HG03439 (cell line): ENCODE results near the gene KIF16B.
A peak's percentile ranks its signal among the peaks of the same experiment; 100 is the strongest.
"Not testable (repeated sequence)": the region's sequence is repeated elsewhere in the genome, so short reads cannot be mapped to it uniquely, and the experiment has no call there.

ENCODE experiments used
- ATAC-seq: cut with Tn5 transposase; IDR thresholded peaks from one replicate; pipeline ENCODE4 v1.9.1; 2021; ENCODE audit warnings: mild to moderate bottlenecking, moderate library complexity; ENCODE audit not compliant: unreplicated experiment

The KIF16B gene

GRCh38 chr20:16590041-16590633 lies 16.9 kb upstream of the KIF16B start:
- ATAC-seq = no peak

GRCh38 chr20:16589623-16590022 lies 16.4 kb upstream of the KIF16B start:
- no peak for ATAC-seq

GRCh38 chr20:16588241-16588640 lies 15.0 kb upstream of the KIF16B start:
- ATAC-seq = no peak

GRCh38 chr20:16587066-16587465 lies 13.8 kb upstream of the KIF16B start:
- no peak for ATAC-seq

GRCh38 chr20:16583474-16583873 lies 10.2 kb upstream of the KIF16B start:
- ATAC-seq = no peak

GRCh38 chr20:16581241-16581640 lies 8.0 kb upstream of the KIF16B start:
- no peak for ATAC-seq

- no peak for ATAC-seq
Measured at GRCh38 chr20:16580620-16581019, 7.4 kb upstream of the KIF16B start.

- ATAC-seq = no peak
Measured at GRCh38 chr20:16580147-16580546, 6.9 kb upstream of the KIF16B start.

- no peak for ATAC-seq
Measured at GRCh38 chr20:16576219-16576618, 3.0 kb upstream of the KIF16B start.

- no peak for ATAC-seq
Measured at GRCh38 chr20:16575390-16576140, 2.3 kb upstream of the KIF16B start.

GRCh38 chr20:16574656-16575355 lies 1.6 kb upstream of the KIF16B start:
- peak; percentile 53 for ATAC-seq

- ATAC-seq = no peak
Measured at GRCh38 chr20:16571333-16571732, 1.9 kb downstream of the KIF16B start.

- no peak for ATAC-seq
Measured at GRCh38 chr20:16569246-16570153, 3.7 kb downstream of the KIF16B start.

GRCh38 chr20:16566080-16566479 lies 7.2 kb downstream of the KIF16B start:
- ATAC-seq = no peak

- ATAC-seq = not testable (repeated sequence)
Measured at GRCh38 chr20:16564079-16564478, 9.2 kb downstream of the KIF16B start.

GRCh38 chr20:16563066-16563806 lies 10.0 kb downstream of the KIF16B start:
- ATAC-seq = no peak

- ATAC-seq = no peak
Measured at GRCh38 chr20:16562259-16562658, 11.0 kb downstream of the KIF16B start.

GRCh38 chr20:16560661-16561060 lies 12.6 kb downstream of the KIF16B start:
- no peak for ATAC-seq

GRCh38 chr20:16560216-16560615 lies 13.0 kb downstream of the KIF16B start:
- no peak for ATAC-seq

- ATAC-seq = no peak
Measured at GRCh38 chr20:16556301-16556700, 16.9 kb downstream of the KIF16B start.
